ENCODE data around the gene CLASP1. TPM values are rescaled to one million over a fixed set of nuclear protein-coding genes. Genes with fewer than 3 reads are reported as not detected.

Gene CLASP1
- total RNA-seq, 1 donor, result 46.0 TPM

- no peaks in the 10 kb centered on the region for H3K9me3 ChIP-seq (ENCODE audit: low read depth, low read length)
- no peaks in the 10 kb centered on the region for H3K27me3 ChIP-seq (ENCODE audit: insufficient read depth, low read length)
- H3K4me1 ChIP-seq (ENCODE audit: insufficient read depth, low read length), result peaks cover 17% of the 10 kb centered on the region
- DNase-seq (ENCODE audit: insufficient read length, low spot score, missing footprints), result no peak
- TF ChIP-seq CTCF (IDR thresholded peaks at IDR 0.05; ENCODE audit: extremely low read depth, low read depth, low read length), result no peak
- peaks cover 26% of the 10 kb centered on the region for H3K79me2 ChIP-seq (ENCODE audit: insufficient read depth, low read length)
- no peak overlapping the region for H3K4me2 ChIP-seq (ENCODE audit: insufficient read depth, low read length)
- H2AFZ ChIP-seq (ENCODE audit: low read length), result no peak overlapping the region
- H3K4me3 ChIP-seq (ENCODE audit: insufficient read depth, low read length), result no peak overlapping the region
- no peaks in the 10 kb centered on the region for H4K20me1 ChIP-seq (ENCODE audit: insufficient read depth, low read length)
- H3K27ac ChIP-seq (ENCODE audit: low read depth, low read length), result peak overlapping the region; percentile 7
- no peaks in the 10 kb centered on the region for H3K36me3 ChIP-seq (ENCODE audit: insufficient read depth, low read length)
These were observed 159.2 kb downstream of the CLASP1 start for GRCh38 chr2:121489911-121490583.

- no peak overlapping the region for H3K4me2 ChIP-seq (ENCODE audit: insufficient read depth, low read length)
- no peaks in the 10 kb centered on the region for H4K20me1 ChIP-seq (ENCODE audit: insufficient read depth, low read length)
- no peak for DNase-seq (ENCODE audit: insufficient read length, low spot score, missing footprints)
- peaks cover 26% of the 10 kb centered on the region for H3K79me2 ChIP-seq (ENCODE audit: insufficient read depth, low read length)
- H3K4me1 ChIP-seq (ENCODE audit: insufficient read depth, low read length), result peaks cover 24% of the 10 kb centered on the region
- H3K9me3 ChIP-seq (ENCODE audit: low read depth, low read length), result no peaks in the 10 kb centered on the region
- no peak overlapping the region for H2AFZ ChIP-seq (ENCODE audit: low read length)
- no peak for TF ChIP-seq CTCF (IDR thresholded peaks at IDR 0.05; ENCODE audit: extremely low read depth, low read depth, low read length)
- no peak overlapping the region for H3K27ac ChIP-seq (ENCODE audit: low read depth, low read length)
- no peak overlapping the region for H3K4me3 ChIP-seq (ENCODE audit: insufficient read depth, low read length)
- H3K27me3 ChIP-seq (ENCODE audit: insufficient read depth, low read length), result no peaks in the 10 kb centered on the region
- no peaks in the 10 kb centered on the region for H3K36me3 ChIP-seq (ENCODE audit: insufficient read depth, low read length)
These were observed 160.0 kb downstream of the CLASP1 start for GRCh38 chr2:121489284-121489683.

GRCh38 chr2:121486191-121486790 lies 163.0 kb downstream of the CLASP1 start:
- H3K36me3 ChIP-seq (ENCODE audit: insufficient read depth, low read length), result no peaks in the 10 kb centered on the region
- peak overlapping the region; percentile 87 for H3K27ac ChIP-seq (ENCODE audit: low read depth, low read length)
- TF ChIP-seq CTCF (IDR thresholded peaks at IDR 0.05; ENCODE audit: extremely low read depth, low read depth, low read length), result no peak
- no peaks in the 10 kb centered on the region for H3K27me3 ChIP-seq (ENCODE audit: insufficient read depth, low read length)
- no peak for DNase-seq (ENCODE audit: insufficient read length, low spot score, missing footprints)
- H2AFZ ChIP-seq (ENCODE audit: low read length), result no peak overlapping the region
- peaks cover 39% of the 10 kb centered on the region for H3K4me1 ChIP-seq (ENCODE audit: insufficient read depth, low read length)
- peaks cover 30% of the 10 kb centered on the region for H3K79me2 ChIP-seq (ENCODE audit: insufficient read depth, low read length)
- no peaks in the 10 kb centered on the region for H3K9me3 ChIP-seq (ENCODE audit: low read depth, low read length)
- no peak overlapping the region for H3K4me3 ChIP-seq (ENCODE audit: insufficient read depth, low read length)
- H3K4me2 ChIP-seq (ENCODE audit: insufficient read depth, low read length), result no peak overlapping the region
- H4K20me1 ChIP-seq (ENCODE audit: insufficient read depth, low read length), result no peaks in the 10 kb centered on the region

GRCh38 chr2:121485039-121485438 lies 164.2 kb downstream of the CLASP1 start:
- DNase-seq (ENCODE audit: insufficient read length, low spot score, missing footprints), result peak; percentile 73
- Histone ChIP-seq H2AFZ (ENCODE audit: low read length) (no peak overlapping the region), H3K27me3 (ENCODE audit: insufficient read depth, low read length) (no peaks in the 10 kb centered on the region), H3K4me1 (ENCODE audit: insufficient read depth, low read length) (peaks cover 48% of the 10 kb centered on the region), H3K79me2 (ENCODE audit: insufficient read depth, low read length) (peaks cover 26% of the 10 kb centered on the region), H4K20me1 (ENCODE audit: insufficient read depth, low read length) (no peaks in the 10 kb centered on the region), H3K4me3 (ENCODE audit: insufficient read depth, low read length) (no peak overlapping the region), H3K27ac (ENCODE audit: low read depth, low read length) (peak overlapping the region; percentile 87), H3K36me3 (ENCODE audit: insufficient read depth, low read length) (no peaks in the 10 kb centered on the region), H3K9me3 (ENCODE audit: low read depth, low read length) (no peaks in the 10 kb centered on the region), H3K4me2 (ENCODE audit: insufficient read depth, low read length) (peak overlapping the region; percentile 38)
- no peak for TF ChIP-seq CTCF (IDR thresholded peaks at IDR 0.05; ENCODE audit: extremely low read depth, low read depth, low read length)

All from osteoblast (primary cell).